Hepatocyte (in vitro differentiated cells): ENCODE results near the gene PCDH9. TPM values are rescaled to one million over a fixed set of nuclear protein-coding genes. Genes with fewer than 3 reads are reported as not detected.

Experiments used
- DNase-seq: peaks from one replicate; pipeline ENCODE4 v3.0.0-alpha.2; 2016; ENCODE audit warnings: low spot score
- H2AFZ ChIP-seq: fragments of 200-600 bp; sonication (generic); 2 replicates; pipeline ENCODE4 v1.6.0; 2016; ENCODE audit warnings: antibody characterized with exemption, mild to moderate bottlenecking
- H3K27ac ChIP-seq: fragments of 200-600 bp; sonication (generic); 2 replicates; pipeline ENCODE4 v1.5.1; 2016; ENCODE audit warnings: mild to moderate bottlenecking
- H3K27me3 ChIP-seq: fragments of 200-600 bp; sonication (generic); 2 replicates; pipeline ENCODE4 v1.6.1; 2016
- H3K36me3 ChIP-seq: fragments of 200-600 bp; sonication (generic); replicated peaks from 2 replicates; pipeline ENCODE4 v1.5.1; 2016; ENCODE audit warnings: low read depth; ENCODE audit not compliant: insufficient read depth
- H3K4me1 ChIP-seq: fragments of 200-600 bp; sonication (generic); 2 replicates; pipeline ENCODE4 v1.5.1; 2016; ENCODE audit warnings: mild to moderate bottlenecking, moderate library complexity; ENCODE audit not compliant: insufficient read depth
- H3K4me2 ChIP-seq: fragments of 200-600 bp; sonication (generic); 2 replicates; pipeline ENCODE4 v1.6.0; 2016
- H3K4me3 ChIP-seq: fragments of 200-600 bp; sonication (generic); 2 replicates; pipeline ENCODE4 v1.5.1; 2016; ENCODE audit warnings: mild to moderate bottlenecking
- H3K79me2 ChIP-seq: fragments of 200-600 bp; sonication (generic); 2 replicates; pipeline ENCODE4 v1.6.0; 2017; ENCODE audit warnings: mild to moderate bottlenecking
- H3K9me2 ChIP-seq: fragments of 200-600 bp; sonication (generic); replicated peaks from 2 replicates; pipeline ENCODE4 v1.6.0; 2017; ENCODE audit warnings: mild to moderate bottlenecking; ENCODE audit not compliant: insufficient read depth
- H3K9me3 ChIP-seq: fragments of 200-600 bp; sonication (generic); 2 replicates; pipeline ENCODE4 v1.5.1; 2016; ENCODE audit warnings: low read depth, mild to moderate bottlenecking
- H4K20me1 ChIP-seq: fragments of 200-600 bp; sonication (generic); 2 replicates; pipeline ENCODE4 v1.6.0; 2016; ENCODE audit warnings: mild to moderate bottlenecking; ENCODE audit not compliant: insufficient read depth, poor library complexity, severe bottlenecking
- EZH2 ChIP-seq: fragments of 200-600 bp; sonication (generic); IDR thresholded peaks from 2 replicates; pipeline ENCODE4 v1.6.1; 2016; ENCODE audit warnings: antibody characterized with exemption, mild to moderate bottlenecking, borderline replicate concordance
- EZH2phosphoT487 ChIP-seq: fragments of 200-600 bp; sonication (generic); IDR thresholded peaks from one replicate; pipeline ENCODE4 v1.6.1; 2018; ENCODE audit warnings: antibody characterized with exemption, mild to moderate bottlenecking, low read depth, moderate library complexity; ENCODE audit not compliant: unreplicated experiment, severe bottlenecking
- WGBS: methylation state at CpG from one replicate; pipeline ENCODE4 v1.1.6; 2016; ENCODE audit warnings: low lambda C conversion rate; ENCODE audit errors: missing lambda C conversion rate; 5-methylcytosine and 5-hydroxymethylcytosine counted together
- polyA plus RNA-seq: library from polyadenylated mRNA; unstranded; fragments of >200 nt; fragmentation: Nextera tagmentation; extraction: Ambion mirVana; gene quantifications from 2 replicates; pipeline ENCODE4 v1.2.1, GENCODE V29; 2016
- total RNA-seq: library from RNA; depleted of rRNA; stranded (reverse); fragments of >200 nt; gene quantifications from 2 replicates; pipeline ENCODE4 v1.2.3, GENCODE V29; 2014
- TF ChIP-seq, protein P1 (sequence below): fragments of 200-600 bp; sonication (generic); IDR thresholded peaks from 2 replicates; pipeline ENCODE4 v1.5.1; 2016; ENCODE audit warnings: antibody characterized with exemption, mild to moderate bottlenecking; ENCODE audit not compliant: poor library complexity

The PCDH9 gene
- total and polyA plus RNA-seq, 2 experiments from 2014 or later: 6.9 to 15.0 TPM

DNA sequence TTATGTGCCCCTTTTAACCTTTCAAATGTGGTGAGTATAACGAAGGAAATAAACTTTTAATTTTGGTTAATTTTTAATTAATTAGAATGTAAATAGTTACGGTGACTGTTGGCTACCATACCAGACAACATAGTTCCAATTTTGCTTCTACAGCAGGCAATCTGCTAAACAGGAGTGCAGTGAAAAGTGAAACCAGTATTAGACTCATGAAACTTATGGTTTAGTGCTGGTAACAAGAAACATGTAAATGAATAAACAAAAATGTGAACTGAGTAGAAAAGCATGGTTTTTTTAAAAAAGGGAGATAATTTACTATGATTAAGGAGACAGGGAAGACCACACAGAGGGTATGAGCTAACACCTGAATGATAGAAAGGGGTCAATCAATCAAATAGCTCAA lies 478.4 kb downstream of the PCDH9 start:
- H3K27me3 ChIP-seq: no peaks in the 10 kb centered on the region
- no peaks in the 10 kb centered on the region for H3K9me2 ChIP-seq
- no peaks in the 10 kb centered on the region for H3K4me1 ChIP-seq
- no peaks in the 10 kb centered on the region for H3K36me3 ChIP-seq
- 87% methylated on average over 2 of the region's 2 CpGs for WGBS
- no peaks in the 10 kb centered on the region for H3K79me2 ChIP-seq
- no peak overlapping the region for H3K4me2 ChIP-seq
- H3K4me3 ChIP-seq: no peak overlapping the region
- DNase-seq: no peak
- H3K27ac ChIP-seq: no peak overlapping the region
- TF ChIP-seq EZH2phosphoT487 (no peak), EZH2 (no peak)
- TF ChIP-seq, protein P1, sequence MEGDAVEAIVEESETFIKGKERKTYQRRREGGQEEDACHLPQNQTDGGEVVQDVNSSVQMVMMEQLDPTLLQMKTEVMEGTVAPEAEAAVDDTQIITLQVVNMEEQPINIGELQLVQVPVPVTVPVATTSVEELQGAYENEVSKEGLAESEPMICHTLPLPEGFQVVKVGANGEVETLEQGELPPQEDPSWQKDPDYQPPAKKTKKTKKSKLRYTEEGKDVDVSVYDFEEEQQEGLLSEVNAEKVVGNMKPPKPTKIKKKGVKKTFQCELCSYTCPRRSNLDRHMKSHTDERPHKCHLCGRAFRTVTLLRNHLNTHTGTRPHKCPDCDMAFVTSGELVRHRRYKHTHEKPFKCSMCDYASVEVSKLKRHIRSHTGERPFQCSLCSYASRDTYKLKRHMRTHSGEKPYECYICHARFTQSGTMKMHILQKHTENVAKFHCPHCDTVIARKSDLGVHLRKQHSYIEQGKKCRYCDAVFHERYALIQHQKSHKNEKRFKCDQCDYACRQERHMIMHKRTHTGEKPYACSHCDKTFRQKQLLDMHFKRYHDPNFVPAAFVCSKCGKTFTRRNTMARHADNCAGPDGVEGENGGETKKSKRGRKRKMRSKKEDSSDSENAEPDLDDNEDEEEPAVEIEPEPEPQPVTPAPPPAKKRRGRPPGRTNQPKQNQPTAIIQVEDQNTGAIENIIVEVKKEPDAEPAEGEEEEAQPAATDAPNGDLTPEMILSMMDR: no peak
- H3K9me3 ChIP-seq: no peaks in the 10 kb centered on the region
- H4K20me1 ChIP-seq: no peaks in the 10 kb centered on the region
- H2AFZ ChIP-seq: no peak overlapping the region

- Histone ChIP-seq H3K4me2 (no peak overlapping the region), H3K9me2 (no peaks in the 10 kb centered on the region), H3K36me3 (no peaks in the 10 kb centered on the region), H3K27ac (no peak overlapping the region), H4K20me1 (no peaks in the 10 kb centered on the region), H3K4me3 (no peak overlapping the region), H3K9me3 (no peaks in the 10 kb centered on the region), H3K4me1 (no peaks in the 10 kb centered on the region), H3K27me3 (no peaks in the 10 kb centered on the region), H2AFZ (no peak overlapping the region), H3K79me2 (no peaks in the 10 kb centered on the region)
- no peak for DNase-seq
- TF ChIP-seq EZH2: no peak
- TF ChIP-seq, protein P1: no peak
- no peak for TF ChIP-seq EZH2phosphoT487
- WGBS: 67% methylated on average over 1 of the region's 1 CpG
Observed at GRCh38 chr13:66748712-66749111, 481.4 kb downstream of the PCDH9 start.

- Histone ChIP-seq H3K4me2 (no peak overlapping the region), H4K20me1 (no peaks in the 10 kb centered on the region), H3K9me2 (no peaks in the 10 kb centered on the region), H3K27me3 (no peaks in the 10 kb centered on the region), H3K4me1 (no peaks in the 10 kb centered on the region), H3K9me3 (no peaks in the 10 kb centered on the region), H3K36me3 (no peaks in the 10 kb centered on the region), H3K4me3 (no peak overlapping the region), H2AFZ (no peak overlapping the region), H3K79me2 (no peaks in the 10 kb centered on the region), H3K27ac (no peak overlapping the region)
- TF ChIP-seq, protein P1: no peak
- TF ChIP-seq EZH2phosphoT487 (no peak), EZH2 (no peak)
- WGBS: 85% methylated on average over 4 of the region's 4 CpGs
- DNase-seq: no peak
Observed at GRCh38 chr13:66745307-66745706, 484.8 kb downstream of the PCDH9 start.

GRCh38 chr13:66723576-66723975 lies 506.6 kb downstream of the PCDH9 start:
- no peaks in the 10 kb centered on the region for H3K4me1 ChIP-seq
- no peaks in the 10 kb centered on the region for H3K36me3 ChIP-seq
- no peak for DNase-seq
- H3K9me3 ChIP-seq: no peaks in the 10 kb centered on the region
- H4K20me1 ChIP-seq: no peaks in the 10 kb centered on the region
- H3K4me3 ChIP-seq: no peak overlapping the region
- H3K79me2 ChIP-seq: no peaks in the 10 kb centered on the region
- no peak overlapping the region for H3K4me2 ChIP-seq
- no peaks in the 10 kb centered on the region for H3K9me2 ChIP-seq
- 99% methylated on average over 2 of the region's 2 CpGs for WGBS
- no peaks in the 10 kb centered on the region for H3K27me3 ChIP-seq
- no peak overlapping the region for H2AFZ ChIP-seq
- TF ChIP-seq EZH2: no peak
- TF ChIP-seq, protein P1: no peak
- TF ChIP-seq EZH2phosphoT487: no peak
- H3K27ac ChIP-seq: no peak overlapping the region
